ENCODE measurements around the gene GDF11.

Gene GDF11

DNA sequence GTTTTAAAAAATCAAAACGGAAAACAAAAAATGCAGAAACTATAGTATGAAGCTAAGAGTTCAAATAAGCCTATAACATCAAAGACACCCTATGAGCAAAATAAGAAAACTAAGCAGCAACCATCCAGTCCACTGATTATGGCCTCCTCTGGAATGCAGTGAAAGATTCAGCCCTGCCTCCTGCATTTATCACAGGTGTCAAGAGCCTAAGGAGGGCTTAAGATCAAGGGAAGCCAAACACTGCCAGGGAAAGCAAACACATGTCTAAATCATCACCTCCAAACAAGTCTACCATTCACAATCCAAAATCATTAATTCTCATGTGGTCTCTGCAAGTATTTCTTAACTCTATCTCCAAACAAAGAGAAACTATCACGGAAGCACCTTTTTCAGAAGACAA lies 46.2 kb downstream of the GDF11 start:
- Histone ChIP-seq H2AFZ (no peak overlapping the region), H3K27ac (no peak overlapping the region), H3K36me3 (ENCODE audit: control insufficient read depth, insufficient read depth, low read length) (no peaks in the 10 kb centered on the region), H3K9ac (no peak overlapping the region), H3K27me3 (ENCODE audit: control insufficient read depth, insufficient read depth, low read length) (no peaks in the 10 kb centered on the region), H3K4me3 (ENCODE audit: low read depth, low read length) (no peak overlapping the region), H3K79me2 (no peaks in the 10 kb centered on the region), H3K9me3 (ENCODE audit: control insufficient read depth, low read length) (no peaks in the 10 kb centered on the region), H3K4me1 (no peaks in the 10 kb centered on the region), H3K4me2 (ENCODE audit: low read length) (no peak overlapping the region)
- TF ChIP-seq, protein P1, sequence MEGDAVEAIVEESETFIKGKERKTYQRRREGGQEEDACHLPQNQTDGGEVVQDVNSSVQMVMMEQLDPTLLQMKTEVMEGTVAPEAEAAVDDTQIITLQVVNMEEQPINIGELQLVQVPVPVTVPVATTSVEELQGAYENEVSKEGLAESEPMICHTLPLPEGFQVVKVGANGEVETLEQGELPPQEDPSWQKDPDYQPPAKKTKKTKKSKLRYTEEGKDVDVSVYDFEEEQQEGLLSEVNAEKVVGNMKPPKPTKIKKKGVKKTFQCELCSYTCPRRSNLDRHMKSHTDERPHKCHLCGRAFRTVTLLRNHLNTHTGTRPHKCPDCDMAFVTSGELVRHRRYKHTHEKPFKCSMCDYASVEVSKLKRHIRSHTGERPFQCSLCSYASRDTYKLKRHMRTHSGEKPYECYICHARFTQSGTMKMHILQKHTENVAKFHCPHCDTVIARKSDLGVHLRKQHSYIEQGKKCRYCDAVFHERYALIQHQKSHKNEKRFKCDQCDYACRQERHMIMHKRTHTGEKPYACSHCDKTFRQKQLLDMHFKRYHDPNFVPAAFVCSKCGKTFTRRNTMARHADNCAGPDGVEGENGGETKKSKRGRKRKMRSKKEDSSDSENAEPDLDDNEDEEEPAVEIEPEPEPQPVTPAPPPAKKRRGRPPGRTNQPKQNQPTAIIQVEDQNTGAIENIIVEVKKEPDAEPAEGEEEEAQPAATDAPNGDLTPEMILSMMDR (IDR thresholded peaks at IDR 0.05), result no peak

DNA sequence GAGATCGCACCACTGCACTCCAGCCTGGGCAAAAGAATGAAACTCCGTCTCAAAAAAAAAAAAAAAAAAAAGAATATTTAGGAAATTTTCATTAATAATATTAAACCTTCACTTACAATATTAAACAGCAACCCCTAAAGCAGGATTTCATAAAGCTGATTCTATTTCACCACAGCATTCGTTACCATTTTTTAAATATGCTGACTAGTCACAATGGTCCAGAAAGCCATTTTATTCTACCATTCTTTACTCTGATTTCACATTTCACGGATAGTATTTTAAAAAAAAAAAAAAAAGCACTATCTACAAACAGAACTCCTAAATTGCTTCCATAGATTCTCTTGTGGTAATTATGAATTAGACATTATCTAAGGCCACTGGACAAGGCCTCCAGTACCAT lies 47.0 kb downstream of the GDF11 start:
- H2AFZ ChIP-seq, result no peak overlapping the region
- no peaks in the 10 kb centered on the region for H3K4me1 ChIP-seq
- no peaks in the 10 kb centered on the region for H3K36me3 ChIP-seq (ENCODE audit: control insufficient read depth, insufficient read depth, low read length)
- H3K27ac ChIP-seq, result no peak overlapping the region
- H3K9ac ChIP-seq, result no peak overlapping the region
- TF ChIP-seq, protein P1 (IDR thresholded peaks at IDR 0.05), result no peak
- H3K4me2 ChIP-seq (ENCODE audit: low read length), result no peak overlapping the region
- no peaks in the 10 kb centered on the region for H3K9me3 ChIP-seq (ENCODE audit: control insufficient read depth, low read length)
- H3K27me3 ChIP-seq (ENCODE audit: control insufficient read depth, insufficient read depth, low read length), result no peaks in the 10 kb centered on the region
- H3K79me2 ChIP-seq, result no peaks in the 10 kb centered on the region
- H3K4me3 ChIP-seq (ENCODE audit: low read depth, low read length), result no peak overlapping the region

DNA sequence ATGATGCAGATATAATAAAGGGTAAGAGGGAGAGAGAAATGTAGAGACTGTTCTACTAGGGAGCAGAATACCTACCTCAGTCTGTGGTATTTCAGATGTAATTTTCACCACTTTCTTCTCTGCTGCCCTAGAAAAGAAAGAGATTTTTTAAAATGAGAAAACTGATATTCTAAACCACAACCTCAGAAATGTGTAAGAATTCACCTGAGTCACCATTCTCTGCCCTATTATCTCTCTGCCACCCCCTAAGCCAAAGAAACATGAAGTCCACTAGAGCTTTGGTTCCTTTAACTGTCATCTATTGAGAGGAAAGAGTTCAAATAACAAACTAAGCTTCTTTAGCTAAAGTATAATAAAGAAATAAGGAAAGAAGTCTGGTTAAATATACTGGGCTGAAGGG lies 53.0 kb downstream of the GDF11 start:
- Histone ChIP-seq H3K4me2 (ENCODE audit: low read length) (no peak overlapping the region), H3K27me3 (ENCODE audit: control insufficient read depth, insufficient read depth, low read length) (no peaks in the 10 kb centered on the region), H3K27ac (no peak overlapping the region), H2AFZ (no peak overlapping the region), H3K79me2 (peaks cover 19% of the 10 kb centered on the region), H3K36me3 (ENCODE audit: control insufficient read depth, insufficient read depth, low read length) (no peaks in the 10 kb centered on the region), H3K4me3 (ENCODE audit: low read depth, low read length) (no peak overlapping the region), H3K9me3 (ENCODE audit: control insufficient read depth, low read length) (no peaks in the 10 kb centered on the region), H3K9ac (no peak overlapping the region), H3K4me1 (no peaks in the 10 kb centered on the region)
- TF ChIP-seq, protein P1 (IDR thresholded peaks at IDR 0.05), result no peak

DNA sequence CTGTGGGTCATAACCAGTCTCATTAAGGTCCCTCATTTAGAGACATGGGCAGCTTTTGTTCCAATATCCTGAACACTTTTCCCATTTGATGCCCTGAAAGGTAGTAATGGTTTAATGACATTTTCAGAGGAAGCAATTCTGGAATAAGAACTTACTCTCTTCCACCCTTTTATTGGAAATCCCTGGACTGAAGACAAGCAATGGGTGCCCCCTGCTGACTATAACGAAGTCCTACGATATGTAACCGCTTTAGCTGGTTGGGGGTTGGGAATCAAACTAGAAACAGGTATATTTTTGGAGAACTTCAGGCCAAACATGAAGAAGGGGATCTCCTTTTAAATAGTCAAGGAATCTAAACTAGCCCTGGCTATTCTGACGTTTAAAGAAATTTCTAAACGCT lies 54.1 kb downstream of the GDF11 start:
- H3K9me3 ChIP-seq (ENCODE audit: control insufficient read depth, low read length), result no peaks in the 10 kb centered on the region
- H3K9ac ChIP-seq, result no peak overlapping the region
- TF ChIP-seq, protein P1 (IDR thresholded peaks at IDR 0.05), result peak; percentile 43
- H3K4me2 ChIP-seq (ENCODE audit: low read length), result no peak overlapping the region
- H3K27me3 ChIP-seq (ENCODE audit: control insufficient read depth, insufficient read depth, low read length), result no peaks in the 10 kb centered on the region
- no peak overlapping the region for H3K27ac ChIP-seq
- H3K4me1 ChIP-seq, result no peaks in the 10 kb centered on the region
- no peaks in the 10 kb centered on the region for H3K36me3 ChIP-seq (ENCODE audit: control insufficient read depth, insufficient read depth, low read length)
- peaks cover 19% of the 10 kb centered on the region for H3K79me2 ChIP-seq
- no peak overlapping the region for H2AFZ ChIP-seq
- no peak overlapping the region for H3K4me3 ChIP-seq (ENCODE audit: low read depth, low read length)

DNA sequence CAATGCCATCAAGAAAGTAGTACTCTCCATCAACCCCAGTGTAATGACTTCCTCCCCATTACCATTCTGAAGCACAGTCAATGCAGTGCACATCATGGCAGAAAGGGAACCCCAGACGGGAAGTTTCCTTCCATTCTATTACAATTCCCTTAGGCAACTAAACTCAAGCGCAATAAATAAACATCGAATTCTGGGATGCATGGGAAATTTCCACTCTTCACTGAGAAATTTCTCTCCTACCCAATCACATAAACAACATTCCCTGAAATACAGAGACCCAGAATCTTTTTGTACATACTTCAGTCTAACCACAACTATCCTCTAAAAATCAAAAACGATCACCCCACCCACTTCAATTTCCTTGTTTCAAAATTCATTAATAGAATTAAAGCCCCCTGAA lies 54.6 kb downstream of the GDF11 start:
- TF ChIP-seq, protein P1 (IDR thresholded peaks at IDR 0.05), result no peak
- Histone ChIP-seq H3K9me3 (ENCODE audit: control insufficient read depth, low read length) (no peaks in the 10 kb centered on the region), H3K4me2 (ENCODE audit: low read length) (no peak overlapping the region), H3K36me3 (ENCODE audit: control insufficient read depth, insufficient read depth, low read length) (no peaks in the 10 kb centered on the region), H3K9ac (no peak overlapping the region), H3K27me3 (ENCODE audit: control insufficient read depth, insufficient read depth, low read length) (no peaks in the 10 kb centered on the region), H3K4me3 (ENCODE audit: low read depth, low read length) (no peak overlapping the region), H2AFZ (no peak overlapping the region), H3K27ac (no peak overlapping the region), H3K4me1 (no peaks in the 10 kb centered on the region), H3K79me2 (peaks cover 19% of the 10 kb centered on the region)
